HFF-Myc (cell line): Measurements from ENCODE around the gene ELL2.

ENCODE experiments used
- DNase-seq: peaks from one replicate; pipeline ENCODE4 v3.0.0-alpha.2; 2011; ENCODE audit warnings: low read depth; ENCODE audit errors: extremely low read depth
- H3K4me3 ChIP-seq: replicated peaks from 2 replicates; pipeline ENCODE4 v1.5.1; 2011; ENCODE audit warnings: low read depth, mild to moderate bottlenecking, control low read depth, low read length
- TF ChIP-seq, protein P1 (sequence below): IDR thresholded peaks from 2 replicates; pipeline ENCODE4 v1.5.1; 2012; ENCODE audit warnings: mild to moderate bottlenecking, low read depth, low read length, control low read depth; ENCODE audit errors: missing control alignments

ELL2 gene

DNA sequence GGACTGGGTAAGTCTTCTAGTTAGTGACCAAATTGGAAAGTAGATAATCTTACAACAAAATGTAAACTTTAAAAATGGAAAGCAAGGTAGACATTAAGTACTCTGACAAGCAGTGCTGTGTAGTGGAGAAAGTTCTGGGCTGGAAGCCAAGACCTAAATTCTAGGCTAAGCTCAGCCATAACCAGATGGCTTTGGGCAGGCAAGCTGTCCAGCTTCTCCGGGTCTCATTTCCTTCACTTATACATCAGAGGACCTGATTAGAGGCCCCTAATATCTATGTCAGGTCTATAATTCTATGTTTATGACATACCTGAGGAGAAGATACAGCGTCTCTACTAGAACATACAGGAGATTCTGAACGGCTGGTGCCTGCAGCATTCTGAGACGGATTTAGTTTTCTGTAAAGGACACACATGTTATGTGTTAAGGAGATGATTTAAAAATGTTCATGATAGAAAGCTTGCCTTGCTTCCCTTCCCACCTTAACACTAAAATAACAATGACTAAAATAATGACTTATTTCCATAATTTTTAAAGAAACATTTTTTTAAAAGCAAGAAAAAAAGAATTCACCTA lies 61.2 kb downstream of the ELL2 start:
- DNase-seq = peak; percentile 74
- H3K4me3 ChIP-seq = no peak overlapping the region
- TF ChIP-seq, protein P1, sequence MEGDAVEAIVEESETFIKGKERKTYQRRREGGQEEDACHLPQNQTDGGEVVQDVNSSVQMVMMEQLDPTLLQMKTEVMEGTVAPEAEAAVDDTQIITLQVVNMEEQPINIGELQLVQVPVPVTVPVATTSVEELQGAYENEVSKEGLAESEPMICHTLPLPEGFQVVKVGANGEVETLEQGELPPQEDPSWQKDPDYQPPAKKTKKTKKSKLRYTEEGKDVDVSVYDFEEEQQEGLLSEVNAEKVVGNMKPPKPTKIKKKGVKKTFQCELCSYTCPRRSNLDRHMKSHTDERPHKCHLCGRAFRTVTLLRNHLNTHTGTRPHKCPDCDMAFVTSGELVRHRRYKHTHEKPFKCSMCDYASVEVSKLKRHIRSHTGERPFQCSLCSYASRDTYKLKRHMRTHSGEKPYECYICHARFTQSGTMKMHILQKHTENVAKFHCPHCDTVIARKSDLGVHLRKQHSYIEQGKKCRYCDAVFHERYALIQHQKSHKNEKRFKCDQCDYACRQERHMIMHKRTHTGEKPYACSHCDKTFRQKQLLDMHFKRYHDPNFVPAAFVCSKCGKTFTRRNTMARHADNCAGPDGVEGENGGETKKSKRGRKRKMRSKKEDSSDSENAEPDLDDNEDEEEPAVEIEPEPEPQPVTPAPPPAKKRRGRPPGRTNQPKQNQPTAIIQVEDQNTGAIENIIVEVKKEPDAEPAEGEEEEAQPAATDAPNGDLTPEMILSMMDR = no peak

DNA sequence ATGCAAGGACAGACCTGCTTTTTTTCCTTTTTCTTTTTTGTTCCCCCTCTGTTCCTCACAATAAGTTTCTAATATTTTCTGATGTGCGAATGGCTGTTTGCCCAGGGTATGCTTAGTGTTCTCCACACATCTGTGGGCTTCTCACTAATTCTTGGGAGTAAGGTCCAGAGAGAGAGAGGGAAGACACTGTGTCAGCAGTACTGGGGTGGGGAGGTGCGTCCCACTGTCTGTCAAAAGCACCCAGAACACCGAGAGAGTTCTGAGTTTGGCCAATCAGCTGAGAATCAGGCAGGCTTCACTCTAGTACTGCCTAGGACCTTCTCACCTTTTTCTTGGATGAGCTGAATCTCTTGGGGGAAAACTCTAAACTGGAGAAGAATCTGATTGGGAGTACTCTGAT lies 61.8 kb downstream of the ELL2 start:
- TF ChIP-seq, protein P1 = no peak
- H3K4me3 ChIP-seq = no peak overlapping the region
- DNase-seq = no peak

DNA sequence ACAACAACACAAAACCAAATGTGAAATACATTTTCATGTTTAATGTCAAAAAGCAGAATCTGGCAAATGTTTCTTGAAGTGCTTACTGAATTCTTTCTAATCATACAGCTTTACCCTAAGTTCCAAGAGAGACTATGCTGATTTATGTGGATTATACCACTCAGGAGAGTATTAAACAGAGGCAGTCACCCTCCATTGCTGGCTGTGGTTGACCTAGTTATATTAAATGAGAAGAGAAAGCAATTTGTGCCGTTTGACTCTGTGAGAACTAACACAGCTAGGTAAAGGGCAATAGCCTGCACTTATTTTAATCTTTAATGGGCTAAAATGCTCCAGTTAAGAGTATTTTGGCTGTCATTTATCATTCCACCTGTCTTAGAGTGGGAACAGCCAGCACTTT lies 62.6 kb downstream of the ELL2 start:
- TF ChIP-seq, protein P1 = no peak
- no peak for DNase-seq
- no peak overlapping the region for H3K4me3 ChIP-seq

DNA sequence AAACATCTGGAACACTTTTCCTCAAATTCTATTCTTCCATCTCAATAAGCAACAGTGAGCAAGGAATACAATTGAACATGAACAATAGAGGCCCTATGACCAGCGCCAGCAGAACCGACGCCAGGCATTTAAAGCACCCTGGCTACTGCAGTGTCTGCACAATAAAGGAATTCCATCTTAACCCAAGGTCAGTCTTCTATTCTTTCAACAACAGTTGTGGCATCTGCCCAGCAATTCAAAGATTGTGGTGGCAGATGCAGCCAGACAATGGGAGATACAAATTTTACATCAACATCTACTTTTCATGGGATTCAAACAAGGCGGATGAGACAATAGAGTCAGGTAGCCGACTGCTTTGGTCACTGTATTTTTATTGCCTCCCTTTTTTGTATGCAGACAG lies 65.9 kb downstream of the ELL2 start:
- DNase-seq = no peak
- no peak overlapping the region for H3K4me3 ChIP-seq
- TF ChIP-seq, protein P1 = no peak

DNA sequence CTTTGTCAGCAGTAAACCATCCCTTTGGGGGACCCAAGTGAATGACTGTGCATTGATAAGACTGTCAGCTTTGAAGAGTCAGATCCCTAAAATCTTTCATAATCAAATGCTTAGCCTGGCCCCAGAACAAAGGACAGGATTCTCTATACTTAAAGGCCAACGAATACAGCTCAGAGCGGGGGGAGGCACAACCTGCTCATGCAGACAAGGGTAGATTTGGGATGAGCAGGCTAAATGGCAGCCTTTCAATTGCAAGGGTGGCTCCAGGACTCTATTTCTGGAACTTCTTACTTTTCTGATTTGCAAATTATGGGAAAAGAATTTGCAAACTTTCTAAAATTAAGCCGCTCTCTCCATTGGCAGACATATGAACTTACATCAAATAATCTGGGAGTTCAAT lies 66.4 kb downstream of the ELL2 start:
- H3K4me3 ChIP-seq = no peak overlapping the region
- TF ChIP-seq, protein P1 = no peak
- DNase-seq = no peak

DNA sequence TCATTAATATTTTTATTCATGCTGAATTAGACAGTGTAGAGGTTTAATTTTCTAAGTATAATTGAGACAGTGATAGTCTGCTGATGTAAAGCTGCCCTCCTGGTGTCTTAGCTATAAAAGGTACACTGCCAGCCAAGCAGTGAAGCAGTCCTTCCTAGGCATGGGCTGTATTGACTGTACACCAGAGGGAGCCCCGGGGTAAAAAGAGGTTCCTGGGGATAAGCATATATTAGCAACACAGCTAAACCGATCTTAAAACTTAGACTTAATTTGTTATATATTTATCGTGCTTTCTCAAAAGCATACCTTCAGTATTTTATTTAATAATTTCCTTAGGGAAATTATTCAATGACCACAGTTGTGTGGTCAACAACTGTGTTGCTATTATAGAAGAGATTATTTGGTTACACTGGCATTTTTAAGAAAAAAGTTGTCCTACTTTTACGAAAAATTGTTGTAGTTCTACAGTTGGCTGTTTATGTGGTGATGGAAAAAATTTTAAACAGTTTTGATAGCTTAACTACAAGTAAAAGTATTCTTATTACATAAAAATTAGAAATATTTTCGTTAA lies 68.8 kb downstream of the ELL2 start:
- DNase-seq = no peak
- TF ChIP-seq, protein P1 = peak; percentile 70
- H3K4me3 ChIP-seq = no peak overlapping the region

DNA sequence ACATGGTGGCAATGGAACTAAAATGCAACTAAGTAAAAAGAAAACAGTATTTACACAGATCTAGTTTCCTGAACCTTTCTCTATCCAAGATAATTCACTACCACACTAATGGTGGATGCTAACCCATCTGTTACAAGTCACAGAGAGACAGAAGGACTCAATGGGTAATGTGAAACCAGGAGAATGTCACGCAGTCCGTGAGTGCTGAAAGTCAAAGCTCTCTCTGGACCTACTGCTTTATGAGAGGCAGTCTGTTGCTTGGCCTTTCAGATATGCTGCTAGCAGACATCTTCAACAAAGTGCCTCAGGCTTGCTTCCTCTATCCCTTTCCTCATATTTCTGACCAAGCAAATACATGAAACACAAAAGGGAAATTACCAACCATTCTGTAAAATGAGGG lies 70.2 kb downstream of the ELL2 start:
- no peak overlapping the region for H3K4me3 ChIP-seq
- TF ChIP-seq, protein P1 = no peak
- DNase-seq = no peak
